ENCODE results near the gene FEM1C. TPM values are rescaled to one million over a fixed set of nuclear protein-coding genes. Genes with fewer than 3 reads are reported as not detected.

The FEM1C gene
- total RNA-seq (2013; cell fraction: nucleolus; rRNA removed): 26.1 and 26.4 TPM in 2 replicates
- total RNA-seq (2014; rRNA removed) (9.8 and 11.6 TPM in 2 replicates), total RNA-seq (2014; rRNA removed; fragmentation: Illumina TruSeq; extraction: Trizol) (8.2 and 8.5 TPM in 2 replicates), total RNA-seq (2021) (10.3 and 10.9 TPM in 2 replicates), polyA plus RNA-seq (2011; rRNA removed) (15.6 and 20.1 TPM in 2 replicates), polyA plus RNA-seq (2014; fragmentation: Illumina TruSeq; extraction: Trizol) (8.9 and 10.7 TPM in 2 replicates), polyA plus RNA-seq (2014; fragmentation: Nextera tagmentation; extraction: Ambion mirVana) (1 to 10 TPM; 1.9 to 7.1 TPM), polyA plus RNA-seq (2014; rRNA removed) (4.7 and 5.7 TPM in 2 replicates), polyA plus RNA-seq (2016; fragmentation: Nextera tagmentation; extraction: Ambion mirVana) (1 to 10 TPM; 7.2 to 7.4 TPM), polyA minus RNA-seq (2011; rRNA and poly(A)+ RNA removed) (17.5 and 24.4 TPM in 2 replicates), Bru-seq, nascent RNA (percentile 96 among the genes with signal in this experiment), BruChase-seq, experiment 1, labeled RNA remaining after a 6-hour chase (percentile 82 among the genes with signal in this experiment), BruChase-seq, experiment 2, labeled RNA remaining after a 2-hour chase (percentile 96 among the genes with signal in this experiment)
- 6.6 TPM for polyA plus RNA-seq (2011; ENCODE audit: low read depth)
- polyA plus RNA-seq (2011; cell fraction: cytosol; rRNA removed): 4.9 and 7.5 TPM in 2 replicates
- 4.7 and 5.6 TPM in 2 replicates for polyA plus RNA-seq (2011; cell fraction: nucleus; rRNA removed)
- 10.1 and 11.3 TPM in 2 replicates for polyA plus RNA-seq (2012)
- polyA minus RNA-seq (2011; cell fraction: cytosol; rRNA and poly(A)+ RNA removed): 7.6 and 7.9 TPM in 2 replicates
- polyA minus RNA-seq (2011; cell fraction: nucleus; rRNA and poly(A)+ RNA removed): 10.2 and 11.9 TPM in 2 replicates
- long read RNA-seq, experiment 1, full-length matches to known transcripts: 2 of 4 reads
- long read RNA-seq, experiment 1, partial matches to known transcripts: 1 of 4 reads
- long read RNA-seq, experiment 1, other reads (novel, unspliced or antisense): 1 of 4 reads
- long read RNA-seq, experiment 2, full-length matches to known transcripts: 2 of 12 reads
- long read RNA-seq, experiment 2, partial matches to known transcripts: 2 of 12 reads
- long read RNA-seq, experiment 2, other reads (novel, unspliced or antisense): 8 of 12 reads

GRCh38 chr5:115544436-115545350, at the start of gene FEM1C:
TSS of gene FEM1C (minus strand) at chr5:115544775. CDS start at chr5:115543493, 1,282 bp downstream.
- ATAC-seq (peak; percentile 94), DNase-seq (ENCODE audit: low read depth, low spot score) (peak; percentile 83), FAIRE-seq (no peak)
- peaks cover 4% of the 10 kb centered on the region for H3K4me1 ChIP-seq (ENCODE audit: control insufficient read depth, insufficient read depth, low read length)
- H4K20me1 ChIP-seq (ENCODE audit: control insufficient read depth, insufficient read depth): no peaks in the 10 kb centered on the region; the same call in 1 of the 2 replicates
- in situ Hi-C loops (cut with MboI): no loop called here
- BruUV-seq (replicated peaks): no TSS peak
- peak within 1 kb of the TSS; percentile 88 for H3K27ac ChIP-seq (ENCODE audit: control insufficient read depth, insufficient read depth)
- H3K79me2 ChIP-seq (ENCODE audit: control insufficient read depth, insufficient read depth, low read length): peaks cover 48% of the 10 kb centered on the region
- ChIA-PET SMC1A (ENCODE audit: uncharacterized antibody, unreplicated experiment) (interaction anchor here (0.8 to 13.9 kb wide), 29 partner anchors 10 to 283 kb away, joined by 3 to 166 read pairs (median 5); no protein-coding TSS in a partner anchor), CTCF (interaction anchor here (1.0 to 7.3 kb wide), 11 partner anchors 11 to 234 kb away, joined by 3 to 58 read pairs (median 5); partner anchors contain the start of gene TMED7), RAD21 (ENCODE audit: unreplicated experiment) (interaction anchor here (0.8 to 6.2 kb wide), 27 partner anchors 7 to 238 kb away, joined by 3 to 66 read pairs (median 4); partner anchors contain the start of gene TMED7), POLR2A (interaction anchor here (0.6 to 3.4 kb wide), 22 partner anchors 9 to 282 kb away, joined by 3 to 11 read pairs (median 5); partner anchors contain the start of genes PGGT1B and TICAM2)
- peak within 1 kb of the TSS; percentile 98 for H3K4me2 ChIP-seq (ENCODE audit: control insufficient read depth, insufficient read depth)
- H3K36me3 ChIP-seq (ENCODE audit: control insufficient read depth in 2 of 2, insufficient read depth in 2 of 2, low read length in 1 of 2): peaks cover 0 to 5% of the 10 kb centered on the region in 2 experiments; a peak in 2 of 4 replicates
- peak within 1 kb of the TSS; percentile 89 for H3K9ac ChIP-seq (ENCODE audit: control insufficient read depth, insufficient read depth, low read length)
- peaks cover 5% of the 10 kb centered on the region for H3K9me3 ChIP-seq (replicated peaks; ENCODE audit: control insufficient read depth, insufficient read depth, low read length)
- 1% methylated on average over 42 of the region's 82 CpGs for WGBS (ENCODE audit: insufficient coverage, insufficient replicate concordance, low lambda C conversion rate, missing lambda C conversion rate)
- peak within 1 kb of the TSS; percentile 95 for H2AFZ ChIP-seq (ENCODE audit: control insufficient read depth, low read depth, low read length)
- peak within 1 kb of the TSS; percentile 81 for H3K4me3 ChIP-seq
- H3K27me3 ChIP-seq (replicated peaks in 1 of 2; ENCODE audit: control insufficient read depth in 2 of 2, insufficient read depth in 2 of 2, low read length in 1 of 2): no peaks in the 10 kb centered on the region
- intact Hi-C loops (cut with micrococcal nuclease; ENCODE audit: unreplicated experiment): loop anchor here (2.0 to 10.0 kb wide), 5 partner anchors 30 to 1110 kb away; no protein-coding TSS in a partner anchor
- TF ChIP-seq YY1 (IDR thresholded peaks at IDR 0.05; ENCODE audit: low read depth, low read length): peak; percentile 81
- peak; percentile 92 for TF ChIP-seq POLR2AphosphoS5 (IDR thresholded peaks at IDR 0.05; ENCODE audit: low read length)
- TF ChIP-seq STAT3 (IDR thresholded peaks at IDR 0.05; ENCODE audit: low read depth, low read length): no peak
- no peak for TF ChIP-seq TBL1XR1 (IDR thresholded peaks at IDR 0.05; ENCODE audit: low read depth, low read length)
- no peak for TF ChIP-seq HCFC1 (IDR thresholded peaks at IDR 0.05; ENCODE audit: low read length)
- no peak for TF ChIP-seq E4F1 (IDR thresholded peaks at IDR 0.05; ENCODE audit: borderline replicate concordance, partially characterized antibody)
- TF ChIP-seq SPI1 (IDR thresholded peaks at IDR 0.05; ENCODE audit: borderline replicate concordance, insufficient read depth, low read depth, low read length): no peak
- TF ChIP-seq ZNF24 (IDR thresholded peaks at IDR 0.05): no peak
- no peak for TF ChIP-seq EZH2 (IDR thresholded peaks at IDR 0.05; ENCODE audit: borderline replicate concordance, control insufficient read depth, low read depth, low read length)
- TF ChIP-seq IKZF2 (IDR thresholded peaks at IDR 0.05): peak; percentile 68 to 73
- TF ChIP-seq CEBPZ (IDR thresholded peaks at IDR 0.05; ENCODE audit: low read depth, low read length): no peak
- TF ChIP-seq CBFB (IDR thresholded peaks at IDR 0.05; ENCODE audit: low read depth): no peak

Measured in GM12878 (cell line).